Dendritic cell treated with granulocyte-macrophage colony-stimulating factor and Interleukin-4, amounts not matched to agents 40 ng/mL and 50 ng/mL, for 4 days (primary cell): ENCODE data around the gene BBX.
A peak's percentile ranks its signal among the peaks of the same experiment; 100 is the strongest.

Experiments
- H3K27ac Mint-ChIP-seq: one replicate; pipeline ENCODE4 v1.8.0; 2022; ENCODE audit warnings: mild to moderate bottlenecking, mixed read lengths
- H3K27me3 Mint-ChIP-seq: one replicate; pipeline ENCODE4 v1.8.0; 2022; ENCODE audit warnings: mild to moderate bottlenecking, mixed read lengths
- H3K36me3 Mint-ChIP-seq: one replicate; pipeline ENCODE4 v1.8.0; 2022; ENCODE audit warnings: low read depth, mixed read lengths
- H3K4me1 Mint-ChIP-seq: one replicate; pipeline ENCODE4 v1.8.0; 2022; ENCODE audit warnings: low read depth, mixed read lengths
- H3K4me3 Mint-ChIP-seq: one replicate; pipeline ENCODE4 v1.8.0; 2022; ENCODE audit warnings: mild to moderate bottlenecking, moderate library complexity, mixed read lengths
- H3K9me3 Mint-ChIP-seq: one replicate; pipeline ENCODE4 v1.8.0; 2022; ENCODE audit warnings: mixed read lengths
- intact Hi-C: fragments of 100-400 bp; cut with micrococcal nuclease; formaldehyde crosslinking; loops from one replicate; pipeline ENCODE4 v1.15.0; 2022

The BBX gene

GRCh38 chr3:107522510-107523288 lies at the start of gene BBX:
Gene BBX, plus strand, starts transcription at chr3:107522962. Its CDS starts 187,499 bp downstream, at chr3:107710461.
- peak within 1 kb of the TSS; percentile 88 for H3K4me3 Mint-ChIP-seq
- H3K27me3 Mint-ChIP-seq, result peaks cover 9% of the 10 kb centered on the region
- peaks cover 21% of the 10 kb centered on the region for H3K4me1 Mint-ChIP-seq
- intact Hi-C loops, result loop anchor here (2.0 kb wide), 1 partner anchor 92 kb away; no protein-coding TSS in a partner anchor
- H3K9me3 Mint-ChIP-seq, result no peaks in the 10 kb centered on the region
- peak within 1 kb of the TSS; percentile 91 for H3K27ac Mint-ChIP-seq
- peaks cover 21% of the 10 kb centered on the region for H3K36me3 Mint-ChIP-seq

GRCh38 chr3:107476462-107476861 lies 46.3 kb upstream of the BBX start:
- intact Hi-C loops, result no loop called here
- Mint-ChIP-seq H3K4me1 (no peaks in the 10 kb centered on the region), H3K4me3 (no peak overlapping the region), H3K27ac (no peak overlapping the region), H3K36me3 (no peaks in the 10 kb centered on the region), H3K9me3 (peaks cover 11% of the 10 kb centered on the region), H3K27me3 (no peaks in the 10 kb centered on the region)

- intact Hi-C loops, result no loop called here
- H3K4me3 Mint-ChIP-seq, result no peak overlapping the region
- H3K27me3 Mint-ChIP-seq, result no peaks in the 10 kb centered on the region
- no peaks in the 10 kb centered on the region for H3K9me3 Mint-ChIP-seq
- no peaks in the 10 kb centered on the region for H3K36me3 Mint-ChIP-seq
- H3K27ac Mint-ChIP-seq, result no peak overlapping the region
- no peaks in the 10 kb centered on the region for H3K4me1 Mint-ChIP-seq
These were observed 35.3 kb upstream of the BBX start for GRCh38 chr3:107487490-107487889.

GRCh38 chr3:107488942-107489341 lies 33.8 kb upstream of the BBX start:
- no peaks in the 10 kb centered on the region for H3K4me1 Mint-ChIP-seq
- H3K9me3 Mint-ChIP-seq, result no peaks in the 10 kb centered on the region
- H3K4me3 Mint-ChIP-seq, result no peak overlapping the region

GRCh38 chr3:107493134-107493533 lies 29.6 kb upstream of the BBX start:
- Mint-ChIP-seq H3K4me3 (no peak overlapping the region), H3K36me3 (no peaks in the 10 kb centered on the region), H3K9me3 (no peaks in the 10 kb centered on the region), H3K4me1 (no peaks in the 10 kb centered on the region), H3K27me3 (peaks cover 1% of the 10 kb centered on the region), H3K27ac (no peak overlapping the region)
- intact Hi-C loops, result no loop called here

More at GRCh38 chr3:107488942-107489341, 33.8 kb upstream of the BBX start:
- peaks cover 1% of the 10 kb centered on the region for H3K27me3 Mint-ChIP-seq
- H3K36me3 Mint-ChIP-seq, result no peaks in the 10 kb centered on the region
- H3K27ac Mint-ChIP-seq, result no peak overlapping the region
- intact Hi-C loops, result no loop called here

GRCh38 chr3:107496855-107497254 lies 25.9 kb upstream of the BBX start:
- Mint-ChIP-seq H3K36me3 (no peaks in the 10 kb centered on the region), H3K27me3 (peaks cover 1% of the 10 kb centered on the region), H3K4me3 (no peak overlapping the region), H3K4me1 (no peaks in the 10 kb centered on the region), H3K27ac (no peak overlapping the region), H3K9me3 (no peaks in the 10 kb centered on the region)
- intact Hi-C loops, result no loop called here

- Mint-ChIP-seq H3K9me3 (no peaks in the 10 kb centered on the region), H3K4me1 (no peaks in the 10 kb centered on the region), H3K27ac (no peak overlapping the region), H3K27me3 (peaks cover under 1% of the 10 kb centered on the region), H3K36me3 (no peaks in the 10 kb centered on the region), H3K4me3 (no peak overlapping the region)
- intact Hi-C loops, result no loop called here
These were observed 24.1 kb upstream of the BBX start for GRCh38 chr3:107498646-107499045.

- no peaks in the 10 kb centered on the region for H3K27me3 Mint-ChIP-seq
- no peak overlapping the region for H3K4me3 Mint-ChIP-seq
- intact Hi-C loops, result no loop called here
- no peak overlapping the region for H3K27ac Mint-ChIP-seq
- no peaks in the 10 kb centered on the region for H3K36me3 Mint-ChIP-seq
- H3K4me1 Mint-ChIP-seq, result no peaks in the 10 kb centered on the region
- no peaks in the 10 kb centered on the region for H3K9me3 Mint-ChIP-seq
These were observed 16.3 kb upstream of the BBX start for GRCh38 chr3:107506458-107506857.

- Mint-ChIP-seq H3K36me3 (no peaks in the 10 kb centered on the region), H3K9me3 (no peaks in the 10 kb centered on the region), H3K4me1 (no peaks in the 10 kb centered on the region), H3K4me3 (no peak overlapping the region), H3K27ac (no peak overlapping the region), H3K27me3 (no peaks in the 10 kb centered on the region)
- intact Hi-C loops, result no loop called here
These were observed 14.4 kb upstream of the BBX start for GRCh38 chr3:107508331-107508730.

GRCh38 chr3:107512108-107512507 lies 10.7 kb upstream of the BBX start:
- intact Hi-C loops, result no loop called here
- H3K36me3 Mint-ChIP-seq, result no peaks in the 10 kb centered on the region
- H3K4me1 Mint-ChIP-seq, result no peaks in the 10 kb centered on the region
- no peak overlapping the region for H3K4me3 Mint-ChIP-seq
- H3K9me3 Mint-ChIP-seq, result no peaks in the 10 kb centered on the region
- no peak overlapping the region for H3K27ac Mint-ChIP-seq
- H3K27me3 Mint-ChIP-seq, result peaks cover 2% of the 10 kb centered on the region

GRCh38 chr3:107514453-107514852 lies 8.3 kb upstream of the BBX start:
- intact Hi-C loops, result no loop called here
- peaks cover 2% of the 10 kb centered on the region for H3K27me3 Mint-ChIP-seq
- no peak overlapping the region for H3K27ac Mint-ChIP-seq
- no peaks in the 10 kb centered on the region for H3K36me3 Mint-ChIP-seq
- no peaks in the 10 kb centered on the region for H3K9me3 Mint-ChIP-seq
- no peaks in the 10 kb centered on the region for H3K4me1 Mint-ChIP-seq
- H3K4me3 Mint-ChIP-seq, result no peak overlapping the region

- intact Hi-C loops, result no loop called here
- H3K4me1 Mint-ChIP-seq, result no peaks in the 10 kb centered on the region
- no peaks in the 10 kb centered on the region for H3K9me3 Mint-ChIP-seq
- peaks cover 2% of the 10 kb centered on the region for H3K27me3 Mint-ChIP-seq
- no peaks in the 10 kb centered on the region for H3K36me3 Mint-ChIP-seq
- no peak overlapping the region for H3K27ac Mint-ChIP-seq
- H3K4me3 Mint-ChIP-seq, result no peak overlapping the region
These were observed 6.3 kb upstream of the BBX start for GRCh38 chr3:107516475-107516874.

- Mint-ChIP-seq H3K36me3 (peaks cover 18% of the 10 kb centered on the region), H3K27me3 (peaks cover 5% of the 10 kb centered on the region), H3K4me1 (peaks cover 14% of the 10 kb centered on the region), H3K27ac (no peak overlapping the region), H3K9me3 (no peaks in the 10 kb centered on the region), H3K4me3 (no peak overlapping the region)
- intact Hi-C loops, result no loop called here
These were observed 2.2 kb upstream of the BBX start for GRCh38 chr3:107520535-107520934.

GRCh38 chr3:107521469-107522059 lies 1.2 kb upstream of the BBX start:
- peaks cover 10% of the 10 kb centered on the region for H3K27me3 Mint-ChIP-seq
- peaks cover 21% of the 10 kb centered on the region for H3K36me3 Mint-ChIP-seq
- H3K27ac Mint-ChIP-seq, result no peak overlapping the region
- intact Hi-C loops, result loop anchor here (2.0 kb wide), 1 partner anchor 91 kb away; no protein-coding TSS in a partner anchor
- H3K4me1 Mint-ChIP-seq, result peaks cover 21% of the 10 kb centered on the region
- H3K9me3 Mint-ChIP-seq, result no peaks in the 10 kb centered on the region
- H3K4me3 Mint-ChIP-seq, result no peak overlapping the region

- intact Hi-C loops, result loop anchor here (2.0 kb wide), 1 partner anchor 92 kb away; no protein-coding TSS in a partner anchor
- peaks cover 25% of the 10 kb centered on the region for H3K4me1 Mint-ChIP-seq
- no peaks in the 10 kb centered on the region for H3K9me3 Mint-ChIP-seq
- H3K36me3 Mint-ChIP-seq, result peaks cover 21% of the 10 kb centered on the region
- peaks cover 9% of the 10 kb centered on the region for H3K27me3 Mint-ChIP-seq
- H3K4me3 Mint-ChIP-seq, result peak overlapping the region; percentile 88
- H3K27ac Mint-ChIP-seq, result peak overlapping the region; percentile 91
These were observed 452 bp downstream of the BBX start for GRCh38 chr3:107523289-107523538.
